GM12864 (cell line): ENCODE data around the gene ADAMTS7.
"Not testable (repeated sequence)": the region's sequence is repeated elsewhere in the genome, so short reads cannot be mapped to it uniquely, and the experiment has no call there.

Experiments used
- DNase-seq: peaks from one replicate; pipeline ENCODE4 v3.0.0-alpha.2; 2011; ENCODE audit warnings: low read depth
- H3K4me3 ChIP-seq: 2 replicates; pipeline ENCODE4 v1.5.1; 2011; ENCODE audit warnings: mild to moderate bottlenecking, low read depth, low read length, control low read depth
- CTCF ChIP-seq: IDR thresholded peaks from 2 replicates; pipeline ENCODE4 v1.5.1; 2011; ENCODE audit warnings: low read depth, mild to moderate bottlenecking, moderate library complexity, low read length, control low read depth, inconsistent platforms; ENCODE audit errors: missing control alignments

Gene ADAMTS7

GRCh38 chr15:78775472-78775871, 35.8 kb downstream of the ADAMTS7 start:
- no peak overlapping the region for H3K4me3 ChIP-seq
- no peak for TF ChIP-seq CTCF
- no peak for DNase-seq

- not testable (repeated sequence) for H3K4me3 ChIP-seq, DNase-seq
Measured at GRCh38 chr15:78774451-78774990, 36.7 kb downstream of the ADAMTS7 start.

- not testable (repeated sequence) for H3K4me3 ChIP-seq, DNase-seq
Measured at GRCh38 chr15:78773765-78774450, 37.4 kb downstream of the ADAMTS7 start.

- H3K4me3 ChIP-seq, result no peak overlapping the region
- no peak for TF ChIP-seq CTCF
- DNase-seq, result no peak
Measured at GRCh38 chr15:78772738-78773137, 38.5 kb downstream of the ADAMTS7 start.

- H3K4me3 ChIP-seq, DNase-seq: not testable (repeated sequence)
Measured at GRCh38 chr15:78771436-78772000, 39.7 kb downstream of the ADAMTS7 start.

GRCh38 chr15:78771020-78771419, 40.2 kb downstream of the ADAMTS7 start:
- not testable (repeated sequence) for DNase-seq, H3K4me3 ChIP-seq

- not testable (repeated sequence) for DNase-seq, H3K4me3 ChIP-seq
Measured at GRCh38 chr15:78769473-78770225, 41.6 kb downstream of the ADAMTS7 start.

- no peak for DNase-seq
- no peak for TF ChIP-seq CTCF
- no peak overlapping the region for H3K4me3 ChIP-seq
Measured at GRCh38 chr15:78768531-78769408, 42.5 kb downstream of the ADAMTS7 start.

GRCh38 chr15:78768096-78768495, 43.2 kb downstream of the ADAMTS7 start:
- TF ChIP-seq CTCF, result no peak
- H3K4me3 ChIP-seq, result no peak overlapping the region
- no peak for DNase-seq
